AG09309 (cell line): ENCODE results near the gene OLFM1.

ENCODE experiments used
- DNase-seq: peaks from one replicate; pipeline ENCODE4 v3.0.0-alpha.2; 2010; ENCODE audit warnings: low read depth
- H3K4me3 ChIP-seq: 2 replicates; pipeline ENCODE4 v1.5.1; 2011; ENCODE audit warnings: mild to moderate bottlenecking, low read depth, low read length, moderate library complexity; ENCODE audit not compliant: control insufficient read depth
- CTCF ChIP-seq: IDR thresholded peaks from 2 replicates; pipeline ENCODE4 v1.5.1; 2011; ENCODE audit warnings: mild to moderate bottlenecking, low read depth, low read length, inconsistent platforms; ENCODE audit not compliant: insufficient read depth, control insufficient read depth; ENCODE audit errors: missing control alignments

The OLFM1 gene

GRCh38 chr9:135066291-135066690 is 21.2 kb upstream of the OLFM1 start:
- DNase-seq, result no peak
- H3K4me3 ChIP-seq, result no peak overlapping the region
- no peak for TF ChIP-seq CTCF

GRCh38 chr9:135067096-135067710 is 20.3 kb upstream of the OLFM1 start:
- TF ChIP-seq CTCF, result no peak
- H3K4me3 ChIP-seq, result no peak overlapping the region
- DNase-seq, result no peak

GRCh38 chr9:135068776-135069415 is 18.6 kb upstream of the OLFM1 start:
- H3K4me3 ChIP-seq, result no peak overlapping the region
- DNase-seq, result no peak
- no peak for TF ChIP-seq CTCF

DNA sequence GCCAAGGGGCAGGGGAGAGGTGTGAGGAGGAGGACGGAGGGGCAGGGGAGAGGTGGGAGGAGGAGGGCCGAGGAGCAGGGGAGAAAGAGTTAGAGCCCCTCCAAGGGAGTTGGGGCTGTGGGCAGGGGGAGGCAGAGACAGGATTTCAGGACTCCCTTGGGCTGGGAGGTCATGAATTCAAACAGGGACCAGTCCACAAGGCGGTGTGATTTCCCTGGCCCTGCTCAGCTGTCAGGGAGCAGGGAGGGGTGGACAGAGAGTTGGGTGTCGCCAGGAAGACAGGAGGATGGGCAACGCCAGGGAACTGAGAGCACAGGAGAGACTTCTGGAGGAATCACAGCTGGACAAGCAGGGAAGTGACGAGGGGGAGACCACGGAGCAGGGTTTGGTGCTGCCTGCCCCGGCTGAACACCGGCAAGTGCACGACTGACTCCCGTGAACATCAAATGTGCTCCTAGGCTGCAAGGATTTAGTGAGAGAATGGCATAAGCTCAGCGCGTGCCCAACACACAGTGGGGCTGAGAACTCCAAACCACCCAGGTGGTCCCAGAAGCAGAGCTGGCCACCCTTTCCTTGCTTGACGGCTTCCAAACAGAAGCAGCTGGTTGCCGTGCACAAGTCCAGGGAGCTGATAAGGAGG is 17.8 kb upstream of the OLFM1 start:
- H3K4me3 ChIP-seq, result no peak overlapping the region
- no peak for TF ChIP-seq CTCF
- no peak for DNase-seq

DNA sequence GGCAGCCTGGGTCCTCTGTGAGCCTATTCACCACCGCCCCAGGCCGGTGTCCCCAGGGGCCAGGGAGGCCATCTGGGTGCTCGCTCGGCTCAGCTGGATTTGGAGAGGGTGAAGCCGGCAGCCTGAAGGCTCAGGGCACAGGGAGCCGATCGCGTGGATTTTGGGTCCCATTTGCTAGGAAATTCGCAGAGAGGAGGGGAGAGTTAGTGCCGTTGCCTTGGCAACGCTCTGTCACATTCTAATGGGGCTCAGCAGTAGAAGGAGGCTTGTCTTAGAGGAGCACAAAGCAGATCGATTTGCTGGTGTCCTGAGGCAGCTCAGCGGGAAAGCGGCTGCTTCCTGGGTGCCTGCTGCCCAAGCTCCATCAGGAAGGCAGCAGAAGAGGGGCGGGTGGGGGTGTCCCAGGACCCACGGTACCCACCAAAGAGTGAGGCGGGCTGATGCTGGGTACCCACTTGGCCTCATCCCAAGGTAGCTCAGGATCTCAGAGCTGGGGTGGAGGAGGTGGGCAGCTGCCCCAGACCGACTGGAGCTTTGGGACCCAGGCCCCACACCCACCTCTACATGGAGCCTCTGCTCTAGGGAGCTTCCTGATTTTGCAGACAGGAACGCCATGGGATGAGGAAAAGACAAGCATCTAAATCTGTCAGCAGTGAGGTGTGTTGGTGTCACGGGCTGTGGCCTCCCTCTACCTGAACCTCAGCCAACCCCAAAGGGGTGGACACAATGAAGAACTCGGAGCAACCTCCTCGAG is 17.1 kb upstream of the OLFM1 start:
- no peak for DNase-seq
- H3K4me3 ChIP-seq, result no peak overlapping the region
- TF ChIP-seq CTCF, result no peak

GRCh38 chr9:135070964-135071735 is 16.3 kb upstream of the OLFM1 start:
- H3K4me3 ChIP-seq, result no peak overlapping the region
- DNase-seq, result no peak
- no peak for TF ChIP-seq CTCF
